Brain pericyte (primary cell): ENCODE measurements around the gene CDK14.
"Not testable (repeated sequence)": the region's sequence is repeated elsewhere in the genome, so short reads cannot be mapped to it uniquely, and the experiment has no call there.

ENCODE experiments used
- DNase-seq: peaks from one replicate; pipeline ENCODE4 v3.0.0-alpha.2; 2012; ENCODE audit warnings: low read depth, low spot score

CDK14 gene

GRCh38 chr7:90752051-90752450 is 155.9 kb downstream of the CDK14 start:
- no peak for DNase-seq

GRCh38 chr7:90755041-90755440 is 158.9 kb downstream of the CDK14 start:
- DNase-seq: no peak

GRCh38 chr7:90756366-90756765 is 160.2 kb downstream of the CDK14 start:
- no peak for DNase-seq

GRCh38 chr7:90757565-90757950 is 161.4 kb downstream of the CDK14 start:
- DNase-seq: not testable (repeated sequence)

GRCh38 chr7:90758933-90759562 is 162.9 kb downstream of the CDK14 start:
- no peak for DNase-seq

GRCh38 chr7:90759710-90760109 is 163.6 kb downstream of the CDK14 start:
- no peak for DNase-seq

- DNase-seq: no peak
Observed at GRCh38 chr7:90760892-90761291, 164.8 kb downstream of the CDK14 start.

- DNase-seq: no peak
Observed at GRCh38 chr7:90761584-90761983, 165.5 kb downstream of the CDK14 start.

GRCh38 chr7:90763108-90763507 is 167.0 kb downstream of the CDK14 start:
- no peak for DNase-seq

- DNase-seq: no peak
Observed at GRCh38 chr7:90764848-90765570, 168.9 kb downstream of the CDK14 start.

GRCh38 chr7:90766814-90767564 is 170.9 kb downstream of the CDK14 start:
- no peak for DNase-seq

- no peak for DNase-seq
Observed at GRCh38 chr7:90768301-90768700, 172.2 kb downstream of the CDK14 start.

GRCh38 chr7:90769036-90769435 is 172.9 kb downstream of the CDK14 start:
- DNase-seq: no peak

- not testable (repeated sequence) for DNase-seq
Observed at GRCh38 chr7:90769566-90769965, 173.4 kb downstream of the CDK14 start.

- no peak for DNase-seq
Observed at GRCh38 chr7:90771281-90771680, 175.2 kb downstream of the CDK14 start.

GRCh38 chr7:90772410-90772809 is 176.3 kb downstream of the CDK14 start:
- no peak for DNase-seq

- no peak for DNase-seq
Observed at GRCh38 chr7:90773269-90773668, 177.1 kb downstream of the CDK14 start.

GRCh38 chr7:90774706-90775105 is 178.6 kb downstream of the CDK14 start:
- DNase-seq: no peak

- no peak for DNase-seq
Observed at GRCh38 chr7:90775383-90775965, 179.4 kb downstream of the CDK14 start.

GRCh38 chr7:90777041-90777440 is 180.9 kb downstream of the CDK14 start:
- DNase-seq: no peak

GRCh38 chr7:90777465-90777864 is 181.3 kb downstream of the CDK14 start:
- no peak for DNase-seq

GRCh38 chr7:90777886-90778285 is 181.8 kb downstream of the CDK14 start:
- DNase-seq: no peak
